ENCODE data around the gene TBC1D5.

DNA sequence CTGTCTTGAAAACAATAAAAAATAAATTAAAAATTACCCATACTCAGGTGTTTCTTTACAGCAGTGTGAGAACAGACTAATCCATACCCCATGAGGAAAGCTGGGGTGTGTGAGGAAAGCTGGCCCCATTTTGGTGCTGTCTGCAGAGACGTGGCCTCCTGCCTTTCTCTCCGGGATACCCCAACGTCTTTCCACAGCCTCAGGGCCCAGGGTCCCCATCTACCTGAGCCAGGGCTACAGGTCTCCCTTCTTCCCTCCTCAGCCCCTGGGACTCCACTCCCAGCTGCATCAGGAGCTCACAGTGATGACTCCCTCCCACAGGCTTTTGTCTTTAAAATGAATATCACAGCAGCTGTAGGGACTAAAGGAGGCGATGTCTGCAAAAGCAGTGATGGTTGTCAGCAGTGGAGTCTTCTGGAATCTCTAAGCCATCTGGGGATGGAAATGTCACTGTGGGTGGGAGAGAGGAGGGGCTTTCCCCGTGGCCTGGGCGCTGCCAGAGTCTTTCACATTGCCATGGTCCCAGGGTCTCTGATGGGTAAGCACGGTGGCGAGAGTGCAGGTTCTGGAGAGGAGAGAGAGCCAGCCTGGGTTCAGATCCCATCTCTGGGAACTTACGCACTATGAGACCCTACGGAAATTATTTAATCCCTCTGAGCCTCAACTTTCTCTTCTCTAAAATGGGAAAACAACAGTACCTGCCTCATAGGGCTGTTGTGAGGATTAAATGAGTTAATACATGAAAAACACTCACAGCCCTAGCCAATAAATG is 598.4 kb downstream of the TBC1D5 start:
- TF ChIP-seq, protein P1, sequence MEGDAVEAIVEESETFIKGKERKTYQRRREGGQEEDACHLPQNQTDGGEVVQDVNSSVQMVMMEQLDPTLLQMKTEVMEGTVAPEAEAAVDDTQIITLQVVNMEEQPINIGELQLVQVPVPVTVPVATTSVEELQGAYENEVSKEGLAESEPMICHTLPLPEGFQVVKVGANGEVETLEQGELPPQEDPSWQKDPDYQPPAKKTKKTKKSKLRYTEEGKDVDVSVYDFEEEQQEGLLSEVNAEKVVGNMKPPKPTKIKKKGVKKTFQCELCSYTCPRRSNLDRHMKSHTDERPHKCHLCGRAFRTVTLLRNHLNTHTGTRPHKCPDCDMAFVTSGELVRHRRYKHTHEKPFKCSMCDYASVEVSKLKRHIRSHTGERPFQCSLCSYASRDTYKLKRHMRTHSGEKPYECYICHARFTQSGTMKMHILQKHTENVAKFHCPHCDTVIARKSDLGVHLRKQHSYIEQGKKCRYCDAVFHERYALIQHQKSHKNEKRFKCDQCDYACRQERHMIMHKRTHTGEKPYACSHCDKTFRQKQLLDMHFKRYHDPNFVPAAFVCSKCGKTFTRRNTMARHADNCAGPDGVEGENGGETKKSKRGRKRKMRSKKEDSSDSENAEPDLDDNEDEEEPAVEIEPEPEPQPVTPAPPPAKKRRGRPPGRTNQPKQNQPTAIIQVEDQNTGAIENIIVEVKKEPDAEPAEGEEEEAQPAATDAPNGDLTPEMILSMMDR (conservative IDR thresholded peaks at IDR 0.05; ENCODE audit: low read depth, low read length), result no peak
- TF ChIP-seq FOS (IDR thresholded peaks at IDR 0.05; ENCODE audit: low read depth, low read length), result no peak
- TF ChIP-seq RAD21 (IDR thresholded peaks at IDR 0.05; ENCODE audit: low read length), result no peak
- no peak for TF ChIP-seq MAZ (IDR thresholded peaks at IDR 0.05; ENCODE audit: borderline replicate concordance, low read depth, low read length)

Data from IMR-90 (cell line).